ENCODE data around the gene PFKL.

Gene PFKL

DNA sequence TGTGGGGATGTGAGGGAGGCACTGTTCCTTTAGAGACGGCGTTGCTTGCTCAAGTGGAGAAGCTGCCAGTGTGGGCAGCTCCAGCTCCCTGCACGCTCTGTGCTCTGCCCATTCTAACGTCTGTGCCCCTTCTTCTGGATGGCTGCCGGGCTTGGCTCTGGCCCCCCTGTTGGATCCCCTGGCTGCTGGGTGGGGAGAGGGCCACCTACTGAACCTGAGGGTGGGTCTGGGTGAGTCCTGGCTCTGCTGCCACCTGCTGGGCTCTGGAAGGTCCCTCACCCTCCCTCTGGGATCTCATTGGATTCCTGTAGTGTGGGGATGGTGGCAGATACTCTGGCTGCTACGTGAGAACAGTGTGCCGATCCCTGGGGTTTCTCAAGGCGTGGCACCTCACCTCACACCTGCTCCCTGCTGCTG is 5.0 kb downstream of the PFKL start:
- no peak overlapping the region for H3K4me3 ChIP-seq (ENCODE audit: extremely low read depth, insufficient read depth, low read length, poor library complexity, severe bottlenecking)
- no peaks in the 10 kb centered on the region for H3K9me3 ChIP-seq (ENCODE audit: control insufficient read depth, low read length)
- H3K27ac ChIP-seq (ENCODE audit: low read depth, low read length, severe bottlenecking), result no peak overlapping the region
- WGBS, 2 experiments (ENCODE audit: insufficient coverage in 2 of 2), result 84 to 90% methylated on average over 7 of the region's 8 CpGs
- H3K4me1 ChIP-seq (ENCODE audit: control insufficient read depth, insufficient read depth, low read length, poor library complexity, severe bottlenecking), result peaks cover 12% of the 10 kb centered on the region
- peaks cover 9% of the 10 kb centered on the region for H3K36me3 ChIP-seq (ENCODE audit: control insufficient read depth, insufficient read depth, low read length)

DNA sequence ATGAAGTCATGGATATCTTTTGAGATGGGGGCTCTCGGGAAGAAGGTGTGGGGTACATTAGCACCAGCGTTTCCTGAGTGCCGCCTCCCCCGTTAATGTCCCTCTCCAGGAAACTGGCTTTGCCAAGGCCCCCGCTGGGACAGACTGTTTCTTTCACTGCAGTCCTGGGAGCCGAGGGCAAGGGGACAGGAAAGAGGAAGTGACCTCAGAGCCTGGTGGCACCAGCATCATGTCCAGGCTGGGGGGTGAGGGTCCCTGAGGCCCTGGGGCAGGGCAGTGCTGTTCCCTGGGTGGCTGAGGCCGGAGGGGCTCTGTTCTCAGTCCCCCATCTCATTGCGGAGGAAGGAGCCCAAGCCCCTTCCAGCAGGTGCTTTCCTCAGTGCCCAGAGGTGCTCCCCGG is 5.8 kb downstream of the PFKL start:
- Histone ChIP-seq H3K4me1 (ENCODE audit: control insufficient read depth, insufficient read depth, low read length, poor library complexity, severe bottlenecking) (peaks cover 12% of the 10 kb centered on the region), H3K4me3 (ENCODE audit: extremely low read depth, insufficient read depth, low read length, poor library complexity, severe bottlenecking) (no peak overlapping the region), H3K36me3 (ENCODE audit: control insufficient read depth, insufficient read depth, low read length) (peaks cover 13% of the 10 kb centered on the region), H3K9me3 (ENCODE audit: control insufficient read depth, low read length) (no peaks in the 10 kb centered on the region), H3K27ac (ENCODE audit: low read depth, low read length, severe bottlenecking) (no peak overlapping the region)
- 92 to 94% methylated on average over 8 to 9 of the region's 9 CpGs for WGBS, 2 experiments (ENCODE audit: insufficient coverage in 2 of 2)

DNA sequence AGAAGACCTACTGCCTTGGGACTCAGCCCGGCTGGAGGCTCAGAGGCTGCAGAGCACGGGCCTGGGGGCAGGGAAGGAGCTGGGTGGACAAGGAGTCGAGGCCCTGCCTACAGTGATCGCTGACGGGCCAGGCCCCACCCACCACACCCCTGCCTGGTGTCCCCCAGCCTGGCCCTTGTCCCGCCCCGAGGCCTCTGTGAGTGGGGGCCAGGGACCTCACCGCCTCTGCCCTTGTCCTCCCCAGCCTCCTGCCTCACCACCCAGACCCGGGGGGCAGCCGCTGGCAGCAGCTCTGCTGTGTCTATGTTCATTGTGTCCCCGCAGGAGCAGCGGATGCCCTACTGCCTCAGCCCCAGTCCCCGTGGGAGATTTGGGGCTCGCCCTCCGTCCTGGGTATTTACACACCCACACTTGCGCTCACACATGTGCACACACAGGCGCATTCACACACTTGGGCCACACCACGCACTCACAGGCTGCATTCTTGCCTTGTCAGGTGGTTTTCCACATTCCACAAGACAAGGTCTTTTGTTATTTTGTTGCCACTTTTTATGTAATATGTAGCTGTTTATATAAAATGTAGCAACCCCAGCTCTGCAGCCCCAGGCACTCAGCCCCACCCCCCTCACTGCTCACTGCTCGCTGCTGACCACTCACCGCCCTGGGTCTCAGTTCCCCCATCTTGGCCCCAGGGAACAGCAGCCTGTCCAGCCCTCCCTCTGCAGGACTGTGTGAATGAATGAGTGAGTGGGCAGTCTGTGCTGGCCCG is 7.3 kb downstream of the PFKL start:
- H3K4me3 ChIP-seq (ENCODE audit: extremely low read depth, insufficient read depth, low read length, poor library complexity, severe bottlenecking), result no peak overlapping the region
- no peak overlapping the region for H3K27ac ChIP-seq (ENCODE audit: low read depth, low read length, severe bottlenecking)
- peaks cover 9% of the 10 kb centered on the region for H3K4me1 ChIP-seq (ENCODE audit: control insufficient read depth, insufficient read depth, low read length, poor library complexity, severe bottlenecking)
- H3K36me3 ChIP-seq (ENCODE audit: control insufficient read depth, insufficient read depth, low read length), result peaks cover 26% of the 10 kb centered on the region
- WGBS, 2 experiments (ENCODE audit: insufficient coverage in 2 of 2), result 93 to 95% methylated on average over 14 to 21 of the region's 21 CpGs
- H3K9me3 ChIP-seq (ENCODE audit: control insufficient read depth, low read length), result no peaks in the 10 kb centered on the region

DNA sequence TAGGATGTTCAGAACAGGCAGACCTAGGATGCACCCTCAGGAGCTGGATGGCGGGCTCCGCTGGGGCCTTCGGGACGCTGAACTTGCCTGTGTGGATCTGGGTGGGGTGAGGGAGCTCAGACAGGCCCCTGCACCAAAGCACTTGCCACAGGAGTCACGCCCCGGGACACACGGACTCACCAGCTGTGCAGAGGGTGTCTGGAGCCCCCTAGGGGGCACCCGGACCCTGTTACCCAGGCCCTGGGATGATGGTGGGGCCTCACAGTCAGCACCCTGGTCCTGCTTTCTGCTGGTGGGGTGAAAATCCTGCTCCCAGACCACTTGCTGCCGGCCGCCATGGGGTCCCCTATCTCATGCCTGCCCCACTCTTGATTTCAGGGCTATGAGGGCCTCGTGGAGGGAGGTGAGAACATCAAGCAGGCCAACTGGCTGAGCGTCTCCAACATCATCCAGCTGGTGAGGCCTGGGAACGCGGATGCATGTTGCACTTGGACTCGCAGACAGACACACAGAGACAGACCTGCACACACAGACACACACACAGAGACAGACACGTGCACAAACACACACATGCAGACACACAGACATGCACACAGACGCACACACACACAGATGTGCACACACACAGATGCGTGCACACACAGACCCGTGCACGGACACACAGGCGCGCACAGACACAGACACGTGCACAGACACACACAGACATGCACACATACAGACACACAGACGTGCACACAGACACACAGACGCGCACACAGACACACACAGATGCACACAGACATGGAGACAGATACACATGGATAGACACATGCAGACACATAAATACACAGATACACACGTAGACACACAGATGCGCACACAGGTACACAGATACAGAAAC is 11.0 kb downstream of the PFKL start:
- Histone ChIP-seq H3K9me3 (ENCODE audit: control insufficient read depth, low read length) (no peaks in the 10 kb centered on the region), H3K36me3 (ENCODE audit: control insufficient read depth, insufficient read depth, low read length) (peaks cover 38% of the 10 kb centered on the region), H3K27ac (ENCODE audit: low read depth, low read length, severe bottlenecking) (no peak overlapping the region), H3K4me1 (ENCODE audit: control insufficient read depth, insufficient read depth, low read length, poor library complexity, severe bottlenecking) (peaks cover 4% of the 10 kb centered on the region), H3K4me3 (ENCODE audit: extremely low read depth, insufficient read depth, low read length, poor library complexity, severe bottlenecking) (no peak overlapping the region)
- WGBS, 2 experiments (ENCODE audit: insufficient coverage in 2 of 2), result 94 to 95% methylated on average over 21 to 23 of the region's 28 CpGs

DNA sequence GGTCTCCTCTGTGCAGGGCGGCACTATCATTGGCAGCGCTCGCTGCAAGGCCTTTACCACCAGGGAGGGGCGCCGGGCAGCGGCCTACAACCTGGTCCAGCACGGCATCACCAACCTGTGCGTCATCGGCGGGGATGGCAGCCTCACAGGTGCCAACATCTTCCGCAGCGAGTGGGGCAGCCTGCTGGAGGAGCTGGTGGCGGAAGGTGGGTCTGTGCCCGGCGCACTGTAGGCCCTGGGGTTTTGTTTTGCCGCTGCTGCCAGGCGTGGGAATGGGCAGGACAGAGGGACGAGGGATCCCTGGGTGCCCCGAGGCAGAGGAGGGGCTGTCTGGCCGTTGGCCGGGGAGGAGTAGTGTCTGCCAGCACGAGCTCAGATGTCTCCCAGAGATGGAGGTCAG is 12.2 kb downstream of the PFKL start:
- Histone ChIP-seq H3K4me1 (ENCODE audit: control insufficient read depth, insufficient read depth, low read length, poor library complexity, severe bottlenecking) (peaks cover 2% of the 10 kb centered on the region), H3K36me3 (ENCODE audit: control insufficient read depth, insufficient read depth, low read length) (peaks cover 46% of the 10 kb centered on the region), H3K4me3 (ENCODE audit: extremely low read depth, insufficient read depth, low read length, poor library complexity, severe bottlenecking) (no peak overlapping the region), H3K27ac (ENCODE audit: low read depth, low read length, severe bottlenecking) (no peak overlapping the region), H3K9me3 (ENCODE audit: control insufficient read depth, low read length) (no peaks in the 10 kb centered on the region)
- 93 to 95% methylated on average over 20 to 22 of the region's 22 CpGs for WGBS, 2 experiments (ENCODE audit: insufficient coverage in 2 of 2)

DNA sequence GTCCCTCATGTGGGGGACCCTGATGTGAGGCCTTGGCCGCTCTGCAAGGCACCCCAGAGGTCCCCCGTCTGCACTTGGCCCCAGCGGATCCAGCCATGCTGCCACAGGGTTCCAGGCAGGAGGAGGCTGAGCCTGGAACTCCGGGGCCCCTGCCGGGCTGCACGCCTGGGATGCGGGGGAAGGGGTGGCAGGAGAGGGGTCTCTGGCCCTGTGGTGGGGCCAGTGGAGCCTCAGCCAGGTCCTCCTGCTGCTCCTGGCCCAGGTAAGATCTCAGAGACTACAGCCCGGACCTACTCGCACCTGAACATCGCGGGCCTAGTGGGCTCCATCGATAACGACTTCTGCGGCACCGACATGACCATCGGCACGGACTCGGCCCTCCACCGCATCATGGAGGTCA is 12.9 kb downstream of the PFKL start:
- Histone ChIP-seq H3K27ac (ENCODE audit: low read depth, low read length, severe bottlenecking) (no peak overlapping the region), H3K36me3 (ENCODE audit: control insufficient read depth, insufficient read depth, low read length) (peaks cover 43% of the 10 kb centered on the region), H3K9me3 (ENCODE audit: control insufficient read depth, low read length) (no peaks in the 10 kb centered on the region), H3K4me3 (ENCODE audit: extremely low read depth, insufficient read depth, low read length, poor library complexity, severe bottlenecking) (no peak overlapping the region), H3K4me1 (ENCODE audit: control insufficient read depth, insufficient read depth, low read length, poor library complexity, severe bottlenecking) (no peaks in the 10 kb centered on the region)
- 98% methylated on average over 16 to 19 of the region's 19 CpGs for WGBS, 2 experiments (ENCODE audit: insufficient coverage in 2 of 2)

DNA sequence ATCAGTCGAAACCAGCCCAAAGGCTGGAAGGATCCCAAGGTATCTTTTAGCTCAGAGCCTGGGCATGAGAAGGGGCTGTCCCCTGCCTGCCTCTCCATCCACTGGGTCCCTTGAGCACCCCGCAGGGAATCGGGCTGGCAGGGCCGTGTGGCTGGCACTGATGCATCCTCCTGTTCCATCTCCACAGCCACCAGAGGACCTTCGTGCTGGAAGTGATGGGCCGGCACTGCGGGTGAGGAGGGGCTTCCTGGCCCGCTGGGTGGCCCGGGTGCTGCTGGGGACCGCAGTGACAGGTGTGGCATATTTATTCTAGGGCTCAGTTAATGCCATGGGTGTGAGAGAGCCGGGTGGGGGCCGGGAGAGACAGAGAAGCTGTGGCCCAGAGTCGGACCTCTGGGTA is 13.6 kb downstream of the PFKL start:
- Histone ChIP-seq H3K36me3 (ENCODE audit: control insufficient read depth, insufficient read depth, low read length) (peaks cover 37% of the 10 kb centered on the region), H3K9me3 (ENCODE audit: control insufficient read depth, low read length) (no peaks in the 10 kb centered on the region), H3K4me3 (ENCODE audit: extremely low read depth, insufficient read depth, low read length, poor library complexity, severe bottlenecking) (no peak overlapping the region), H3K4me1 (ENCODE audit: control insufficient read depth, insufficient read depth, low read length, poor library complexity, severe bottlenecking) (no peaks in the 10 kb centered on the region), H3K27ac (ENCODE audit: low read depth, low read length, severe bottlenecking) (no peak overlapping the region)
- 94 to 96% methylated on average over 9 to 13 of the region's 13 CpGs for WGBS, 2 experiments (ENCODE audit: insufficient coverage in 2 of 2)

DNA sequence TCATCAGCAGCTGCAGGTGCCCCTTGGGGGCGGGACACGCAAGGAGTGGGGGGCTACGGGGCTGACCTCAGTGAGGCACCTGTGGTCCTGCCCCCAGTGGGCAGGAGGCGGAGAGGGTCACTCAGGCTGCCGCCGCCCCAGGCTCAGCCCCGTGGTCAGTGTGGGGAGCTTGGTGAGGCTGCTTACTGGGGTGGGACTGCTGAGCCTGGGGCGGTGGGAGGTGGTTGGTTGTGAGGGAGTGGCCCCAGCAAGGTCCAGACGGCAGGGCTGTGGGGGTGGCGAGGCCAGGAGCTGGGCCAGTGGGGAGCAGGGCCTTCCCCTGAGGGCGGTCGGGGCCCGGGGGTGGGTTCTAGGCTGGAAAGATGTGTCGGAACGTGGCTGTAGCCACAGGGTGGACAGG is 14.3 kb downstream of the PFKL start:
- no peaks in the 10 kb centered on the region for H3K4me1 ChIP-seq (ENCODE audit: control insufficient read depth, insufficient read depth, low read length, poor library complexity, severe bottlenecking)
- H3K4me3 ChIP-seq (ENCODE audit: extremely low read depth, insufficient read depth, low read length, poor library complexity, severe bottlenecking), result no peak overlapping the region
- H3K9me3 ChIP-seq (ENCODE audit: control insufficient read depth, low read length), result no peaks in the 10 kb centered on the region
- H3K27ac ChIP-seq (ENCODE audit: low read depth, low read length, severe bottlenecking), result no peak overlapping the region
- H3K36me3 ChIP-seq (ENCODE audit: control insufficient read depth, insufficient read depth, low read length), result peaks cover 37% of the 10 kb centered on the region
- WGBS, 2 experiments (ENCODE audit: insufficient coverage in 2 of 2), result 95 to 98% methylated on average over 7 to 11 of the region's 15 CpGs

DNA sequence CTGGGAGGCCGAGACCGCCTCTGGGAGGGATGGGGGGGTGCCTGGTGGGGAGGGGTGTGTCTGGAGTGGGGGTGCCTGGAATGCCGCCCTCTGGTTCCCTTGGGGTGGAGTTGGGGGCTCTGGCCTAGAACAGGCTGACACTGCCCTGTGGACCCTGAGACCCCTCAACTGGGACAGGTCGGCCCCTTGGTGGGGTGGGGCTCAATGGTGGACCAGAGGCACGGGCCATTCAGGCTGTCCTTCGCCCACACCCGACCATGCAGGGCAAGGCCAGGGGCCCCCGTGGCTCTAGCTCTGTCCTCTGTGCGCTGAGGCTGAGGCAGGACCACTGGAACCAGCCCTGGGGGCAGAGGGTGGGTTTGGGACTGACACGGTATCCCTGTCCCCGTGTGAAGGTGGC is 14.7 kb downstream of the PFKL start:
- peaks cover 39% of the 10 kb centered on the region for H3K36me3 ChIP-seq (ENCODE audit: control insufficient read depth, insufficient read depth, low read length)
- no peak overlapping the region for H3K4me3 ChIP-seq (ENCODE audit: extremely low read depth, insufficient read depth, low read length, poor library complexity, severe bottlenecking)
- no peak overlapping the region for H3K27ac ChIP-seq (ENCODE audit: low read depth, low read length, severe bottlenecking)
- 89 to 91% methylated on average over 9 to 11 of the region's 11 CpGs for WGBS, 2 experiments (ENCODE audit: insufficient coverage in 2 of 2)
- H3K9me3 ChIP-seq (ENCODE audit: control insufficient read depth, low read length), result no peaks in the 10 kb centered on the region
- H3K4me1 ChIP-seq (ENCODE audit: control insufficient read depth, insufficient read depth, low read length, poor library complexity, severe bottlenecking), result no peaks in the 10 kb centered on the region

DNA sequence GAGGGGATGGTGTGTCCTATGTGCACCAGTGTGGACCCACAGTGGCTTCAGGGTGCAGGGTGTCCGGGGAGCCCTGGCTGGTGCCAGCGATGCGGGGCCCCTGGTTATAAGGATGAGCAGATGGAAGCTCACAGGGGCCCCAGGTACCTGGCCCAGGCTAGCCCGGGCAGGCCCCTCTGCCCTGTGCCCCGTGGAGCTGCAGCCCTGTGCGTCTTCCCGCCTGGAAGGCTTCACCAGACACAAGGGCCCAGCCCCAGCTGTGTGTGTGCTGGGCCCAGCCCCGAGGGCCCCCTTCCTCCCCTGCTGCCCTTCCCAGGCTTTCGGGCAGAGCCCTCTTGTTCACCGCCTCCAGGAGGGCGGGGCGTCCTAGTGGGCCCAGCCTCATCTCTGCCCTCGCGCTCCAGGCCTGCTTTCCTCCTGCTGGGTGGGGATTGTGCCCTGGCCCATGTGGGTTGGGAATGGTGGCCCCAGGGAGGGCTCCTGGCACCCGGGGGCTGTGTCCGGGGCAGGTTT is 15.9 kb downstream of the PFKL start:
- 92 to 97% methylated on average over 11 to 16 of the region's 16 CpGs for WGBS, 2 experiments (ENCODE audit: insufficient coverage in 2 of 2)
- H3K27ac ChIP-seq (ENCODE audit: low read depth, low read length, severe bottlenecking), result no peak overlapping the region
- H3K9me3 ChIP-seq (ENCODE audit: control insufficient read depth, low read length), result no peaks in the 10 kb centered on the region
- no peaks in the 10 kb centered on the region for H3K4me1 ChIP-seq (ENCODE audit: control insufficient read depth, insufficient read depth, low read length, poor library complexity, severe bottlenecking)
- peaks cover 38% of the 10 kb centered on the region for H3K36me3 ChIP-seq (ENCODE audit: control insufficient read depth, insufficient read depth, low read length)
- no peak overlapping the region for H3K4me3 ChIP-seq (ENCODE audit: extremely low read depth, insufficient read depth, low read length, poor library complexity, severe bottlenecking)
